Subcutaneous adipose tissue (tissue), 4 donors: ENCODE measurements around the gene TMEM161A. TPM values are rescaled to one million over a fixed set of nuclear protein-coding genes. Genes with fewer than 3 reads are reported as not detected.

Experiments
- CTCF ChIP-seq: fragments of 450-650 bp; IDR thresholded peaks from one replicate; pipeline ENCODE4 v1.5.1; 2016; ENCODE audit warnings: low read depth, mild to moderate bottlenecking, control low read depth, antibody characterized with exemption, moderate library complexity
- total RNA-seq, 4 donors: library from RNA; depleted of rRNA; stranded (reverse); fragments of >200 nt; gene quantifications; one replicate each; pipeline ENCODE4 v1.1.0, GENCODE V29; 2016

The TMEM161A gene
- total RNA-seq, 4 donors from 2014 or later: 9.5 to 21.1 (median 10.2) TPM

GRCh38 chr19:19077103-19077502 lies 61.2 kb downstream of the TMEM161A start:
- no peak for TF ChIP-seq CTCF

GRCh38 chr19:19076476-19076875 lies 61.8 kb downstream of the TMEM161A start:
- no peak for TF ChIP-seq CTCF

- TF ChIP-seq CTCF: no peak
Observed at GRCh38 chr19:19075126-19075525, 63.2 kb downstream of the TMEM161A start.

GRCh38 chr19:19074196-19074882 lies 63.9 kb downstream of the TMEM161A start:
- no peak for TF ChIP-seq CTCF

- no peak for TF ChIP-seq CTCF
Observed at GRCh38 chr19:19071897-19072296, 66.4 kb downstream of the TMEM161A start.

Other genes starting within 250 kb of the TMEM161A start
- gene CERS1, start 242.3 kb downstream of the TMEM161A start, total RNA-seq: not detected
- 100 to 1,000 TPM in 3 of 4 donors, 10 to 100 TPM in 1; 97.3 to 164 (median 144) TPM for gene COPE, start 219.1 kb downstream of the TMEM161A start, total RNA-seq
- gene DDX49, start 218.8 kb downstream of the TMEM161A start, total RNA-seq: 10 to 100 TPM; 17.0 to 38.2 (median 28.9) TPM
- gene HOMER3, start 197.3 kb downstream of the TMEM161A start, total RNA-seq: 10 to 100 TPM in 3 of 4 donors, 1 to 10 TPM in 1; 7.5 to 60.2 (median 41.1) TPM
- 10 to 100 TPM; 29.2 to 59.5 (median 42.2) TPM for gene SUGP2, start 105.0 kb downstream of the TMEM161A start, total RNA-seq
- 10 to 100 TPM; 12.6 to 28.2 (median 18.6) TPM for gene ARMC6, start 104.9 kb downstream of the TMEM161A start, total RNA-seq
- gene SLC25A42, start 74.5 kb downstream of the TMEM161A start, total RNA-seq: 10 to 100 TPM in 2 of 4 donors, 1 to 10 TPM in 2; 4.1 to 17.3 (median 8.1) TPM
- under 1 TPM in 1 of 4 donors, not detected in 3; 0.88 TPM for gene MEF2B, start 31.8 kb upstream of the TMEM161A start, total RNA-seq
- 10 to 100 TPM in 2 of 4 donors, 1 to 10 TPM in 2; 3.6 to 26.2 (median 10.0) TPM for gene BORCS8, start 53.7 kb upstream of the TMEM161A start, total RNA-seq
- gene RFXANK, start 53.8 kb upstream of the TMEM161A start, total RNA-seq: 10 to 100 TPM; 34.5 to 45.4 (median 39.6) TPM
- gene NR2C2AP, start 64.9 kb upstream of the TMEM161A start, total RNA-seq: 10 to 100 TPM in 2 of 4 donors, 1 to 10 TPM in 2; 7.0 to 16.3 (median 11.9) TPM
- not detected for gene NCAN, start 73.5 kb upstream of the TMEM161A start, total RNA-seq
- gene TM6SF2, start 134.8 kb upstream of the TMEM161A start, total RNA-seq: under 1 TPM in 2 of 4 donors, not detected in 2; 0.82 to 0.88 TPM
- gene SUGP1, start 182.0 kb upstream of the TMEM161A start, total RNA-seq: 10 to 100 TPM; 15.5 to 37.3 (median 24.0) TPM
- 10 to 100 TPM; 20.9 to 78.2 (median 43.9) TPM for gene MAU2, start 182.4 kb upstream of the TMEM161A start, total RNA-seq